Liver (tissue), 3 donors: ENCODE data around the gene CSNK2B.

Source experiments
- EGR1 ChIP-seq, 2 donors: IDR thresholded peaks; 2 replicates each; pipeline ENCODE4 v1.6.1; 2016 to 2018; ENCODE audit warnings: antibody characterized with exemption in 2 of 2, low read depth in 2 of 2
- FOXA2 ChIP-seq: IDR thresholded peaks from 2 replicates; pipeline ENCODE4 v1.6.1; 2016; ENCODE audit warnings: antibody characterized with exemption
- GABPA ChIP-seq, 2 donors: IDR thresholded peaks in 1 of 2; conservative IDR thresholded peaks in 1 of 2; 2 replicates each; pipeline ENCODE4 v1.6.1; 2016; ENCODE audit warnings: antibody characterized with exemption in 2 of 2, mild to moderate bottlenecking in 1 of 2, moderate library complexity in 1 of 2
- HNF4G ChIP-seq: IDR thresholded peaks from 2 replicates; pipeline ENCODE4 v1.6.1; 2016; ENCODE audit warnings: antibody characterized with exemption
- NR2F2 ChIP-seq: IDR thresholded peaks from 2 replicates; pipeline ENCODE4 v1.6.1; 2016; ENCODE audit warnings: antibody characterized with exemption
- RAD21 ChIP-seq, 2 donors: IDR thresholded peaks; 2 replicates each; pipeline ENCODE4 v1.6.1; 2016; ENCODE audit warnings: antibody characterized with exemption in 2 of 2, mild to moderate bottlenecking in 2 of 2
- SP1 ChIP-seq: IDR thresholded peaks from 2 replicates; pipeline ENCODE4 v1.6.1; 2018; ENCODE audit warnings: antibody characterized with exemption, mild to moderate bottlenecking
- TAF1 ChIP-seq: conservative IDR thresholded peaks from 2 replicates; pipeline ENCODE4 v1.6.1; 2016; ENCODE audit warnings: antibody characterized with exemption, mild to moderate bottlenecking
- YY1 ChIP-seq: IDR thresholded peaks from 2 replicates; pipeline ENCODE4 v1.6.1; 2016; ENCODE audit warnings: antibody characterized with exemption, mild to moderate bottlenecking
- TF ChIP-seq, protein P1 (sequence below): fragments of 150-350 bp; IDR thresholded peaks from 2 replicates; pipeline ENCODE4 v1.5.1; 2017; ENCODE audit warnings: improper control_type of control experiment, low read depth, low read length; ENCODE audit not compliant: missing input control
- TF ChIP-seq, protein P2 (sequence below): IDR thresholded peaks from 2 replicates; pipeline ENCODE4 v1.6.1; 2016; ENCODE audit warnings: antibody characterized with exemption, mild to moderate bottlenecking
- TF ChIP-seq, protein P3 (sequence below): IDR thresholded peaks from 2 replicates; pipeline ENCODE4 v1.6.1; 2016; ENCODE audit warnings: antibody characterized with exemption
- donor health status: healthy.
- donor health status: healthy.

DNA sequence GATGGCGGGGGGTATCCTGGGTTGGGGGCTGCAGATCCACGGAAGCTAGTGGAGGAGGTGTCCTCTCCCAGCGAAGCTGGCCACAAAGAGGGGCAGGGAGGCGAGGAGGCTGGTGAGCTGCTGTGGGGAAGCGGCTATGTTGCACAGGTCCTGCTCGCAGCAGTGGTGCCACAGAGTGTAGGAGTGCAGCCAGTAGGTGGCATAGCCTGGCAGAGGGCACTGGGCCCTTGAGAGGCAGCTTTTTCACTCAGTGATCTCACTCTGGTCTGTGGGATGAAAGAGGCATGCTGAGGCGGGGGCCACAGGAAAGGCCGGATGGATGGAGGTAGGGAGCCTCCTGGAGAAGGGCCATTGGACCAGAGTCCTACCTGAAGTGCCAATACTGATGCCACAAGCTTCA lies 46.4 kb downstream of the CSNK2B start:
- TF ChIP-seq TAF1 (no peak), RAD21 (IDR thresholded peaks at IDR 0.05) (peak in 1 of 2 donors; percentile 30), GABPA (IDR thresholded peaks at IDR 0.05 in 1 of 2, conservative IDR thresholded peaks at IDR 0.05 in 1 of 2) (no peak), YY1 (no peak), SP1 (no peak), EGR1 (IDR thresholded peaks at IDR 0.05; ENCODE audit: low read depth in 2 of 2) (no peak), HNF4G (no peak), FOXA2 (no peak), NR2F2 (no peak)
- TF ChIP-seq, protein P1, sequence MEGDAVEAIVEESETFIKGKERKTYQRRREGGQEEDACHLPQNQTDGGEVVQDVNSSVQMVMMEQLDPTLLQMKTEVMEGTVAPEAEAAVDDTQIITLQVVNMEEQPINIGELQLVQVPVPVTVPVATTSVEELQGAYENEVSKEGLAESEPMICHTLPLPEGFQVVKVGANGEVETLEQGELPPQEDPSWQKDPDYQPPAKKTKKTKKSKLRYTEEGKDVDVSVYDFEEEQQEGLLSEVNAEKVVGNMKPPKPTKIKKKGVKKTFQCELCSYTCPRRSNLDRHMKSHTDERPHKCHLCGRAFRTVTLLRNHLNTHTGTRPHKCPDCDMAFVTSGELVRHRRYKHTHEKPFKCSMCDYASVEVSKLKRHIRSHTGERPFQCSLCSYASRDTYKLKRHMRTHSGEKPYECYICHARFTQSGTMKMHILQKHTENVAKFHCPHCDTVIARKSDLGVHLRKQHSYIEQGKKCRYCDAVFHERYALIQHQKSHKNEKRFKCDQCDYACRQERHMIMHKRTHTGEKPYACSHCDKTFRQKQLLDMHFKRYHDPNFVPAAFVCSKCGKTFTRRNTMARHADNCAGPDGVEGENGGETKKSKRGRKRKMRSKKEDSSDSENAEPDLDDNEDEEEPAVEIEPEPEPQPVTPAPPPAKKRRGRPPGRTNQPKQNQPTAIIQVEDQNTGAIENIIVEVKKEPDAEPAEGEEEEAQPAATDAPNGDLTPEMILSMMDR, result no peak
- TF ChIP-seq, protein P2, sequence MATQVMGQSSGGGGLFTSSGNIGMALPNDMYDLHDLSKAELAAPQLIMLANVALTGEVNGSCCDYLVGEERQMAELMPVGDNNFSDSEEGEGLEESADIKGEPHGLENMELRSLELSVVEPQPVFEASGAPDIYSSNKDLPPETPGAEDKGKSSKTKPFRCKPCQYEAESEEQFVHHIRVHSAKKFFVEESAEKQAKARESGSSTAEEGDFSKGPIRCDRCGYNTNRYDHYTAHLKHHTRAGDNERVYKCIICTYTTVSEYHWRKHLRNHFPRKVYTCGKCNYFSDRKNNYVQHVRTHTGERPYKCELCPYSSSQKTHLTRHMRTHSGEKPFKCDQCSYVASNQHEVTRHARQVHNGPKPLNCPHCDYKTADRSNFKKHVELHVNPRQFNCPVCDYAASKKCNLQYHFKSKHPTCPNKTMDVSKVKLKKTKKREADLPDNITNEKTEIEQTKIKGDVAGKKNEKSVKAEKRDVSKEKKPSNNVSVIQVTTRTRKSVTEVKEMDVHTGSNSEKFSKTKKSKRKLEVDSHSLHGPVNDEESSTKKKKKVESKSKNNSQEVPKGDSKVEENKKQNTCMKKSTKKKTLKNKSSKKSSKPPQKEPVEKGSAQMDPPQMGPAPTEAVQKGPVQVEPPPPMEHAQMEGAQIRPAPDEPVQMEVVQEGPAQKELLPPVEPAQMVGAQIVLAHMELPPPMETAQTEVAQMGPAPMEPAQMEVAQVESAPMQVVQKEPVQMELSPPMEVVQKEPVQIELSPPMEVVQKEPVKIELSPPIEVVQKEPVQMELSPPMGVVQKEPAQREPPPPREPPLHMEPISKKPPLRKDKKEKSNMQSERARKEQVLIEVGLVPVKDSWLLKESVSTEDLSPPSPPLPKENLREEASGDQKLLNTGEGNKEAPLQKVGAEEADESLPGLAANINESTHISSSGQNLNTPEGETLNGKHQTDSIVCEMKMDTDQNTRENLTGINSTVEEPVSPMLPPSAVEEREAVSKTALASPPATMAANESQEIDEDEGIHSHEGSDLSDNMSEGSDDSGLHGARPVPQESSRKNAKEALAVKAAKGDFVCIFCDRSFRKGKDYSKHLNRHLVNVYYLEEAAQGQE, result no peak
- TF ChIP-seq, protein P3, sequence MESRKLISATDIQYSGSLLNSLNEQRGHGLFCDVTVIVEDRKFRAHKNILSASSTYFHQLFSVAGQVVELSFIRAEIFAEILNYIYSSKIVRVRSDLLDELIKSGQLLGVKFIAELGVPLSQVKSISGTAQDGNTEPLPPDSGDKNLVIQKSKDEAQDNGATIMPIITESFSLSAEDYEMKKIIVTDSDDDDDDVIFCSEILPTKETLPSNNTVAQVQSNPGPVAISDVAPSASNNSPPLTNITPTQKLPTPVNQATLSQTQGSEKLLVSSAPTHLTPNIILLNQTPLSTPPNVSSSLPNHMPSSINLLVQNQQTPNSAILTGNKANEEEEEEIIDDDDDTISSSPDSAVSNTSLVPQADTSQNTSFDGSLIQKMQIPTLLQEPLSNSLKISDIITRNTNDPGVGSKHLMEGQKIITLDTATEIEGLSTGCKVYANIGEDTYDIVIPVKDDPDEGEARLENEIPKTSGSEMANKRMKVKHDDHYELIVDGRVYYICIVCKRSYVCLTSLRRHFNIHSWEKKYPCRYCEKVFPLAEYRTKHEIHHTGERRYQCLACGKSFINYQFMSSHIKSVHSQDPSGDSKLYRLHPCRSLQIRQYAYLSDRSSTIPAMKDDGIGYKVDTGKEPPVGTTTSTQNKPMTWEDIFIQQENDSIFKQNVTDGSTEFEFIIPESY, result no peak
